Measurements from ENCODE around the gene GRID2.

The GRID2 gene

GRCh38 chr4:92776080-92776479 is 472.3 kb downstream of the GRID2 start:
- no peak for DNase-seq

GRCh38 chr4:92789741-92790140 is 486.0 kb downstream of the GRID2 start:
- no peak for DNase-seq

DNA sequence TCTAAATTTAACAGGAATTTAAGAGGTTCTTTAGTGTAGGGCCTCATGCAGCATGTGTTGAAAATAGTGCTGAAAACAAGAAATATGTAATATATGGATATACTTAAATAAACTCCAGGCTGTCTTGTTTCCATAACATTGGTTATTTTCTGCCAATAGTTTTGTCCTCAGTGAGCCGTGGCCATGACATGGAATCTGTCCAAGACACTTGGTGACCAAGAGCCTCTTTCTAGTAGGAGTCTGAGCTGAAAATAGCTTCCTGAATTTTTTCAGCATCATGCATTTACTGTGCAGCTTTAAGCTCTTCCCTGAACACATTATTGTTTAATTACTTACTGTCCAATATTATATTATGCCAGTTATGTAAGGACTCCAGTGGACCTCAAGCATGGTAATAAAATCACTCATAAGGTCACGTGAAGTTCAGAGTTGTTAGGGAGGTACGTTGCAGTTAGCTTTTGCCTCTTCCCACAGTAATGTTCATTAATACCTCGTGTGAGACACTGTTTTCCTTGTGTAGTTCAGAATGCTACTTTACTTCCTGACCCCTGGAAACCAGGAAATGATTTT is 488.2 kb downstream of the GRID2 start:
- DNase-seq: no peak

GRCh38 chr4:92809381-92809780 is 505.6 kb downstream of the GRID2 start:
- DNase-seq: no peak

- DNase-seq: no peak
Observed at GRCh38 chr4:92812652-92813051, 508.9 kb downstream of the GRID2 start.

DNA sequence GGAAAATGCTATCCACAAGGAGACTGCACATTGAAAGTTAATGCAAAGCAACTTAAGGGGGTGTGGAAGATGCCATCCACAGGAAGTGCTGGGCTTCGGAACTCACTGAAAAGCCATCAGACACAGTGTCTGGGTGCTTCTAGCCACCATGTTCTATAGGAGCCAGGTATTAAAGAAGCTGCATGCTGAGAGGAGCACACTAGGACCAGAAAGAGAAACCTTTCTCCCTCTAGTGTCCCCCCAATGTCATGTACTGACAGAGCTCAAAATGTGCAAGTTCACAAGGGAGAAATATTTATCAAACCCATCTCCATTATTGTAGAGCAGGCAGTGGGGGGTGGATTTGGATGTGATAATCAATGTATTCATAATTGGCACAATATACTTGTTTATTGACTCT is 510.9 kb downstream of the GRID2 start:
- no peak for DNase-seq

GRCh38 chr4:92825256-92825655 is 521.5 kb downstream of the GRID2 start:
- DNase-seq: no peak

DNA sequence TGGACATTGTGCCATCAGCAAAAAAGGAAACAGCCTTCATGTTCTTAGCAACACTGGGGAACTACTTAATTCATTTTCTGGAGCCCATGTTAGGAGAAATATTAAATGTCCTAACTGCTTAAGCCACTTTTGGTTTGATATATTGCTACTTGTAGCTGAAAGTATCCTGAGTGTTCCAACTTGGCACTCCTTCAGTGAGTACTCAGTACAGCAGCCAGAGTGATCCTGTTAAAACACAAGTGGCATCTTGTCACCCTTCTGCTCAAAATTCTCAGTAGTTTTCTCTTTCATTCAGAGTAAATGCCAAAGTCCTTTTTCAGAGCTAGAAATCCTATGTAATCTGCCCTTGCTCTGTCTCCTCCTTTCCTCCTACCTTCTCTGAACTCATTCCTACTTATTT is 522.0 kb downstream of the GRID2 start:
- no peak for DNase-seq

DNA sequence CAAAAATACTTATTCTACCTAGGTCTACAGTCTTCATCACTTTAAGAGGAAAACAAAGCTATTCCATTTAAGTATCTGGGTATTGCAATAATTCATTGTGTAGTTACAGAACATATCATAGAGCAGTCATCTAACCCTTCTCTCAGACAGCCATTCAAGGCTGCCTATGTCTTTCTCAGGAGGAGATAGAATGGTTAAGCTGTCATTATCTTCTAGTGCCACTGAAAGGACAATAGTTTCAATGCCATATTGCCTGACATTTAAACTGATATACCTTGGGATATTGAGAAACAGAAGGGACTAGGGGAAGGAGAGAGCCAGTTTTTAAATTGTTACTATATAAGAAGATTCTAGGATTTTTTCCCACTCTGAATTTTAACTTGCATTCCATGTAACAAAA is 527.0 kb downstream of the GRID2 start:
- no peak for DNase-seq

GRCh38 chr4:92840880-92841279 is 537.1 kb downstream of the GRID2 start:
- DNase-seq: no peak

- no peak for DNase-seq
Observed at GRCh38 chr4:92843784-92844183, 540.0 kb downstream of the GRID2 start.

DNA sequence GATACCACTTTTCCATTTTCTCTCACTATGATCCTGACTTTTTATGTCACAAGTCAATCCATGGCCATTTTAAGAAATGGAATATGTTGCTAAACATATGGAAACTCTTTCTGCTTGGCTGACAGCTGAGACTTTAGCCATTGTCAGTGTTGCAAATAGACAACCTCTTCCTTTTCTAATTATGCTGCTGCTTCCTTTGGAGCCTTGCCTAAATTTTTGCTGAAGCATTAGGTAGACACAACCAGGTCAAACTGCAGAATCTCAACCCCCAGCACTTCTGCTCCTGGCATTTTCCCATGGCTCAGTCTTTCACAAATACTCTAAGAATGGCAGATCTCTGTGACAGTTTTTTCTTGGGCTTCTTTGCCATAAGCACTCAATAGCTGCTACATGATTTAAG is 543.3 kb downstream of the GRID2 start:
- no peak for DNase-seq

GRCh38 chr4:92862509-92862908 is 558.7 kb downstream of the GRID2 start:
- DNase-seq: no peak

DNA sequence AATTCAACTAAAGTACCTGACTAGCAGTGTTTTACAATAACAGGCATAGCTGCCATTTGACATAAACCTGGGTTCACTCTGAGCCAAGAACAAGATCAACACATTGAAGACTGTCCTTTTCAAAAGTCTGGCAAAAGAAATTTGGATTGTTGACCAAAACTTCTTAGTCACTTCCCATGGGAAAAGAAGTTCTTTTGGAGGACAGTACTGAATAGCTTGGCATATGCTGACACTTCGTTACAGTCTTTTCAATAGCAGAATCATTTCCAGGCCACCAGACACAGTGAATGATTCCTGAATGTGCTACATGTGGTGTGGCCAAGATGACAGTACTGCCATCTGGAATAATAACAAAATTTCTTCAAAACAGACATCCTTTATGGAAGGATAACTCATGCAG is 560.3 kb downstream of the GRID2 start:
- DNase-seq: no peak

GRCh38 chr4:92872604-92873003 is 568.8 kb downstream of the GRID2 start:
- DNase-seq: no peak

DNA sequence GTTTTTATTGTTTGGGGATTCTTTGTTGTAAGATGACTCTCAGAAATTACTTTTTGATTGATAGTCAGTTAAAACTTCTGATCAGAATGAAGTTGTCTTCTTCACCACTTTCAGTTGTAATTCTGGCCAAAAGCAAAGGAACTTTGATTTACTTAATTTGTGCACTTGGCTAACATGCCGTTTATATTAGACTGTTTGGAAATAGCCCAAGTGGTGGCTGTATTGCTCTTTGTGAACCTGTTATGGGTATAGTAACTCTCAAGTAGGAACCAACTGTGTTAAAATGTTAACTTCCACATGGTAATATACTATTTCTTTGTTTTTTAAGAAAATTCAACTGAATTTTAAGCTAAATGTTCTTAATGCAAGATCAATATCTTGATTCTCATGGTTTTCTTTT is 581.9 kb downstream of the GRID2 start:
- no peak for DNase-seq

DNA sequence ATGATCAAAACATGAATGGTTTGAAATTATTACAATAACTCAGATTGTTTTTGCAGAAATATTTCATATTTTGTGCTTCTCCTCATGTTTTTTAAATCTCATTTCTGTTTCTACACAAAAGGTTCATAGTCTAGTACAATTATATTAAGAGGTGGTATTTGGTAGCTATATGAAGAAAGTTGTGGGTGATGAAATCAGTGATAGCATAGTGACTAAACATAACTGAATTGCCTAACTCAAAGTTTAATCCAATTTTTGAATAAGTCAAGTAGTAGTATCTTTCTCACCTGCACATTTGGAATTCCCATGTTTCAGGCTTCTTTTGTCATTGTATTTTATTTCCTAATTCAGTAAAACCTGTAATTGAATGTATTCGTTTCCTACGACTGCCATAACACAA is 648.7 kb downstream of the GRID2 start:
- no peak for DNase-seq

DNA sequence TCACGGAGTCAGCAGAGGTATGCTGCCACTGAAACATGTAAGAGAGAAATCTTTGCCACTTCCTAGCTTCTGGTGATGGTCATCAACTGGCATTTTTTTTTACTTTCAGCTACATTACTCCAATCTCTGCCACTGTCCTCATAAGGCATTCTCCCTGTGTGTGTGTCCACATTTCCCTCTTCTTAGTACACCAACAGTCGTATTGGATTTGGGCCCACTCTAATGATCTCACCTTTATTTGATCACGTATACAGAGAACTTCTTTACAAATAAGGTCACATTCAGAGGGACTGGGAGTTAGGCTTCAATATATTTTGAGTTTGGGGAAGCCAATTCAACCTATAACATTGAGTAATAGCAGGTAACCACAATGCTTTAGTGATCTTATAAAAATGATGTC is 649.1 kb downstream of the GRID2 start:
- no peak for DNase-seq

DNA sequence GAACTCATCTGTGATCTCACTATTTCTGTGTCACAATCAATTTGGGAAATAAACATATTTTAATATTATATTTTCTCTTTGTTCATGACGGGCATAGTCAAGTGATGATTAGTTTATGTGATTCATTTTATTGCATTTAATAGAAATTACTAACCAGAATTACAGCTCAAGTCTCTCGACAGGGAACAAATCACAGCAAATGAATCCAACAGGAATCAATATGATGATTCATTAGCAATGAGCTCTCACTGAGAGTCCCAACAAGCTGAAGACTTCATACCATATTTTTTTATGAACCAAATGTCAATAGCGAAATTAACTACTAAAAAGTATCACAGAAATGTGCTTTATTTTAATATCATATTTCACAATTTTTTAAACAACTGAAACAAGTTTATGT is 649.7 kb downstream of the GRID2 start:
- no peak for DNase-seq

- no peak for DNase-seq
Observed at GRCh38 chr4:92961881-92962280, 658.1 kb downstream of the GRID2 start.

DNA sequence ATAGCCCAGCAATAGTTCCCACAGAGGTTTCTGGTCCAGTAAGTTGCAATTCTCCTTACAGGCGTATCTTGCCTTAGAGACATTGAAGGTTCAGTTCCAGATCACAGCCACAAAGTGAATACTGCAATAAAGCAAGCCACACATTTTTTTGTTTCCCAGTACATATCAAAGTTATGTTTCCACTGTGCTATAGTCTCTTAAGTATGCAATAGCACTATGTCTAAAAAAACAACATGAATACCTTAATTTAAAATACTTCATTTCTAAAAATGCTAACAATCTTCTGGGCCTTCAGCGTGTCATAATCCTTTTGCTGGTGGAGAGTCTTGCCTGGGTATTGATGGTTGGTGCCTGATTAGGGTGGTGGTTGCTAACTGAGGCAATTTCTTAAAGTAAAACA is 659.1 kb downstream of the GRID2 start:
- DNase-seq: no peak

- no peak for DNase-seq
Observed at GRCh38 chr4:92968556-92968955, 664.8 kb downstream of the GRID2 start.

DNA sequence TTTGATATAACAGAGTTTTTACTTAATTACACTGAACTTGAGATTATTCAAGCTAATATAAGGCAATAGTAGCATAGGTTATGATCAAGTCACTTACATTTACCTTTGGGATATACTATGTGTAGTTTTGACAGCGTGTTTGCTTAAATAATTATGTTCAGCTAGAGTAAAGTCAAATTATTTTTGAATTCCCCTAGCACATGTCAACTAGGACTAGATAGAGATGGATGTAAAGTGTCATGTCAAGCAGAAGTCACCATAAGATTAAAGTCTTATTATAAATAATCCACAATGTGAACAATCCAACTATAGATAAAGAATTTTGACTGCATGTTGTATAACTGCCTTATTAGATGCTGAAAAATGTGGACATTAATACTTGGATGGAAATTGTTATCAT is 665.2 kb downstream of the GRID2 start:
- no peak for DNase-seq

- DNase-seq: no peak
Observed at GRCh38 chr4:92969650-92970379, 666.0 kb downstream of the GRID2 start.

GRCh38 chr4:92970996-92971395 is 667.2 kb downstream of the GRID2 start:
- DNase-seq: no peak
